Lung (tissue), 12 donors: ENCODE data around the gene PLK5. TPM values are rescaled to one million over a fixed set of nuclear protein-coding genes. Genes with fewer than 3 reads are reported as not detected.

ENCODE experiments used
- ATAC-seq: fragments of 200-7000 bp; cut with Tn5 transposase; one replicate; pipeline ENCODE4 v1.9.1; 2020; ENCODE audit warnings: moderate number of reproducible peaks; ENCODE audit not compliant: insufficient read depth, low FRiP score
- DNase-seq, 3 donors: peaks; one replicate each; pipeline ENCODE4 v3.0.0-alpha.2; 2013 to 2017
- H3K27ac ChIP-seq, 2 donors: one replicate each; pipeline ENCODE4 v1.5.1; 2013; ENCODE audit warnings: mild to moderate bottlenecking in 2 of 2, moderate library complexity in 2 of 2, control low read depth in 1 of 2, inconsistent platforms in 1 of 2, low read depth in 1 of 2, low read length in 1 of 2
- H3K27me3 ChIP-seq, 3 donors: one replicate each; pipeline ENCODE4 v1.5.1; 2013; ENCODE audit warnings: low read length in 2 of 3; ENCODE audit not compliant: control insufficient read depth in 3 of 3, insufficient read depth in 3 of 3
- H3K36me3 ChIP-seq, 4 donors: one replicate each; pipeline ENCODE4 v1.5.1; 2013; ENCODE audit warnings: low read length in 4 of 4, mild to moderate bottlenecking in 1 of 4, moderate library complexity in 1 of 4; ENCODE audit not compliant: control insufficient read depth in 4 of 4, insufficient read depth in 4 of 4
- H3K4me1 ChIP-seq, 5 donors: one replicate each; pipeline ENCODE4 v1.5.1; 2013; ENCODE audit warnings: low read length in 5 of 5, mild to moderate bottlenecking in 2 of 5, moderate library complexity in 1 of 5; ENCODE audit not compliant: control insufficient read depth in 5 of 5, insufficient read depth in 5 of 5
- H3K4me3 ChIP-seq: one replicate; pipeline ENCODE4 v1.5.1; 2013; ENCODE audit warnings: mild to moderate bottlenecking, control low read depth, moderate library complexity
- H3K9ac ChIP-seq, 2 donors: one replicate each; pipeline ENCODE4 v1.5.1; 2013; ENCODE audit warnings: low read length in 2 of 2, control low read depth in 1 of 2; ENCODE audit not compliant: insufficient read depth in 1 of 2
- H3K9me3 ChIP-seq, 4 donors: one replicate each; pipeline ENCODE4 v1.5.1; 2013; ENCODE audit warnings: low read length in 3 of 4, mild to moderate bottlenecking in 1 of 4, moderate library complexity in 1 of 4; ENCODE audit not compliant: control insufficient read depth in 4 of 4, insufficient read depth in 3 of 4
- CTCF ChIP-seq: IDR thresholded peaks from 2 replicates; pipeline ENCODE4 v1.5.1; 2012; ENCODE audit warnings: mild to moderate bottlenecking; ENCODE audit errors: control extremely low read depth, extremely low read depth
- WGBS, 2 donors: extraction: QIAGEN DNeasy Blood & Tissue Kit; methylation state at CpG; one replicate each; pipeline ENCODE4 v1.1.7; 2013; 5-methylcytosine and 5-hydroxymethylcytosine counted together
- polyA plus RNA-seq, 2 donors: library from polyadenylated mRNA; stranded (reverse); fragments of 200-250 nt; gene quantifications; one replicate each; pipeline ENCODE4 v1.2.1, GENCODE V29; 2013
- total RNA-seq, 2 donors: library from RNA; depleted of rRNA in 1 of 2; stranded (reverse); fragments of >200 nt in 1 of 2; gene quantifications; one replicate each; pipeline ENCODE4 v1.2.1, GENCODE V29; 2014 to 2021
- donor health status: control.
- donor health status: control.
- donor health status: Bipolar disorder and iron deficiency.
- donor health status: healthy.
- donor health status: DM: yes; HTN: yes; CAD: no.

Gene PLK5
- total and polyA plus RNA-seq, 4 donors, result 0.09 TPM; not detected in 3

DNA sequence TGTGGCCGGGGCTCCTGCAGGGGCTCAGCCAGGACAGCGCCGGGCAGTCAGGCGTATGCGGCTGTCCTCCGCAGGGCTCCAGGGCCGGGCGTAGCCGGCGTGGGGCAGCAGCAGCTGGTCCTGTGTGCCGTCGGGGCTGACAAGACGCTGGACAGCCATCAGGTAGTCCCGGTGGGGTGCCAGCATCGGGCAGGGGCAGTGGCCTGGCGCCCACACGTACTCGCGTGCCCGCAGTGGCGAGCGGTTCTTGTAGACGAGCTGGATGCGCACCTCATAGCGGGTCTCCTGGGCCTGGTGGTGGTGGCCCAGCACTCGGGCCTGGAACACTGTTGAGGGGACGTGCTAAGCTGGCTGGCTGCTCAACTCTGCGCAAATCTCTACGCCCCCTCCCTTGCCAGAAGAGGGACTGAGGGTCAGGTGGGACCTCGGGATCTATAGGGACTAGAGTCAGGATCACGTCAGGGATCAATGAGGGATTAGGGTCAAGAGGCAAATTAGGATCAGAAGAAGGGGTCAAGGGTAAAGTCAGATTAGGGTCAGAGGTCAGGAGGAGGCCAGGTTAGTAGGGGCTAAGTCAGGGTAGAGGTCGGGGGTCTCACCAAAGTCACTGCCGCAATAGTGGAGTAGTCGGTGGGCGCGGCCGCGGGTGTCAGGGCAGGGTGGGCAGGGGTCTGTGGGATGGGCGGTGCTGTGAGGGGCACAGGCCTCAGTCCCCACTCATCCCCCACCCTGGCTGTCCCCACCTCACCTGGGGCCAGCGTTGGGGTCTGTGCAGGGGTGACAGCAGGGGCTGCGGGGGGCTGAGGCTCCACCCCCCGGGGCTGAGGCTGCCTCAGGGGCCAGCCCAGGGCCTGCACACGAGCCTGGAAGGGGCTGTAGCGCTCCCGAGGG is 17.6 kb upstream of the PLK5 start:
- DNase-seq, result no peak

GRCh38 chr19:1507192-1507660 is 16.7 kb upstream of the PLK5 start:
- ATAC-seq, result no peak
- no peaks in the 10 kb centered on the region for H3K36me3 ChIP-seq
- H3K27me3 ChIP-seq, result peaks cover 0 to 44% (median 38%) of the 10 kb centered on the region in 3 donors
- H3K4me1 ChIP-seq, result peaks cover 0 to 7% (median 6%) of the 10 kb centered on the region in 5 donors
- no peak for DNase-seq
- no peak overlapping the region for H3K27ac ChIP-seq
- H3K9ac ChIP-seq, result no peak overlapping the region
- no peak overlapping the region for H3K4me3 ChIP-seq
- TF ChIP-seq CTCF, result no peak
- 66 to 78% methylated on average over 23 of the region's 23 CpGs for WGBS, 2 donors
- peaks cover 0 to 8% (median 0%) of the 10 kb centered on the region in 4 donors for H3K9me3 ChIP-seq

More for the DNA sequence above, 17.6 kb upstream of the PLK5 start:
- 86 to 90% methylated on average over 45 of the region's 45 CpGs for WGBS, 2 donors
- peaks cover 0 to 36% (median 35%) of the 10 kb centered on the region in 3 donors for H3K27me3 ChIP-seq
- no peak overlapping the region for H3K4me3 ChIP-seq
- H3K27ac ChIP-seq, result no peak overlapping the region
- no peak overlapping the region for H3K9ac ChIP-seq
- peaks cover 0 to 7% (median 6%) of the 10 kb centered on the region in 5 donors for H3K4me1 ChIP-seq
- ATAC-seq, result no peak
- H3K36me3 ChIP-seq, result no peaks in the 10 kb centered on the region
- peaks cover 0 to 8% (median 0%) of the 10 kb centered on the region in 4 donors for H3K9me3 ChIP-seq
- TF ChIP-seq CTCF, result no peak

- Histone ChIP-seq H3K36me3 (no peaks in the 10 kb centered on the region), H3K9ac (no peak overlapping the region), H3K27me3 (peaks cover 0 to 44% (median 38%) of the 10 kb centered on the region in 3 donors), H3K4me1 (peaks cover 0 to 7% (median 5%) of the 10 kb centered on the region in 5 donors), H3K27ac (peak overlapping the region; percentile 68 to 83), H3K4me3 (peak overlapping the region; percentile 21), H3K9me3 (peaks cover 0 to 8% (median 0%) of the 10 kb centered on the region in 4 donors)
- WGBS, 2 donors, result 1 to 3% methylated on average over 35 to 46 of the region's 46 CpGs
- peak; percentile 10 for TF ChIP-seq CTCF
- peak; percentile 93 to 96 (median 94) for DNase-seq
- peak; percentile 89 for ATAC-seq
Observed at GRCh38 chr19:1507763-1508506, 15.9 kb upstream of the PLK5 start.
